Activated CD8-positive, alpha-beta memory T cell treated with anti-CD3 and anti-CD28 coated beads for 24 hours (primary cell): Measurements from ENCODE around the gene CACNA2D1.

Experiments used
- DNase-seq: peaks from one replicate; pipeline ENCODE4 v3.0.0-alpha.2; 2020

CACNA2D1 gene

GRCh38 chr7:82443547-82444219 is at the start of gene CACNA2D1:
Gene CACNA2D1, minus strand, starts transcription at chr7:82443777.
- peak; percentile 55 for DNase-seq

GRCh38 chr7:82481499-82482097 is 38.0 kb upstream of the CACNA2D1 start:
- no peak for DNase-seq

GRCh38 chr7:82477733-82478515 is 34.3 kb upstream of the CACNA2D1 start:
- DNase-seq: no peak

- DNase-seq: no peak
These were observed 29.4 kb upstream of the CACNA2D1 start for GRCh38 chr7:82472966-82473365.

GRCh38 chr7:82471351-82472020 is 27.9 kb upstream of the CACNA2D1 start:
- no peak for DNase-seq

DNA sequence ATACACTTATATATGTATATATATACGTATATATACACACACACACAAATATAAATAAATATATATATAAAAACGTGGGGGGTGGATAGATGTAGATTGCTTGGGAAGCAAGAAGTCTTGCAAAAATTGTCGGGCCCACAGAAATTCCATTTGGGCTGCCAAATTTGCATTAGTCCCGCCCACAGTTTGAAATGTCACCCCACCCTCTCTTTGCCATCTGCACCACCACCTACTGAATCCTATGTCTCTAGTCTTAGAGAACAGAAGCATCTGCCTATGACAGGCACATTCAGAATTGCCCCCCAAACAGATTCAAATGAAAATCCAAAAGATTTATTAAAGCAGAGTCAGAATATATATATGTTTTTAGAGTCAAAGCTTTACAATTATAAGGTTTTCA is 25.6 kb upstream of the CACNA2D1 start:
- no peak for DNase-seq

DNA sequence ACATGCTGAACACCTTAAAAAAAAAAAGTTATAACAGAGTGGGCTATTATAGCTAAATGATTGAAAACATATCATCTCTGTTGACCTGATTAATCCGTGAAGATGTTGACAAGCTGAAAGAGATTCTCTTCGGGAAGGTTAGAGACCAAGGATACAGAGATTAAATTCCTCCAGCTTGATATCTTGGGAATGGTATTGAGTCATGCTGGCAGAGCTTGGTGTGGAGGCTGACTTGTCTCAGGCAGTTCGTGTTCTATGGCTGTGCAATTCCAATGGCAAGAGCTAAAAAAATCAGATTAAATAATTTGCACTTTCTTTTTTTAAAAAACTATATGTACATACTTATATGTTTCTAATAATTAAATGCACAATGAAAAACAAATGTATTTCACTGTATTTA is 24.9 kb upstream of the CACNA2D1 start:
- DNase-seq: no peak

DNA sequence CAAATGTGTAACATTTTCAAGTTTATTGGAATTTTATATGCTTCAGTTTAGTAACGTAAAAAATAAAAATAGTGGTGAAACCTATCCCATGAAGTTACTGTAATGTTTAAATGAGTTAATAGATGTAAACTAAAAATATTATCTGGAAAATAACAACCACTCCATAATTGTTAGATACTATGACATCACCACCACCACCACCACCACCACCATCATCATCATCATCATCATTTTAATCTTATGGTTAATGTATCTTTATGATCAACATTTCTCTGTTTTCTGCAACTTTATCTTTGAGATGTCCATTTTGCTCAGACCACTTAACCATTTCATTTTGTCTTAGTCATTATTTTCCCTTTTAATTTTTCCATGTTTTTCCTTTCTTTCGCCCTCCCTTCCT is 23.4 kb upstream of the CACNA2D1 start:
- no peak for DNase-seq

DNA sequence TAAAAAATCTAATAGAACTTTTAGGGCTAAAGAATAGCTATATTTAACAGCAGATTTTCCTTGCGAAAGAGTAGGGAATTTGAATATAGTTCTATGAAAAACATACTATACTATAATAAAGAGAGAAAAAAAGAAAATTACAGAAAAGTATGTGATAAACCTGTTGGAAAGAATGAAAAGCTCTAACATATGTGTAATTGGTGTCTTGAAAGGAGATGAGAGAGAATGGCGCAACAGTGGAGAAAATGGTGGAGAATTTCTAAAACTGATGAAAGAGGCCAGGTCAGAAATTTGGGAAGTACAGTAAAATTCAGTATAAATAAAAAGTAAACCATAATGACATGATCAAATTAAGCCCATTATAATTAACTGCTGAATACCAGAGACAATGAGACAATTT is 20.8 kb upstream of the CACNA2D1 start:
- no peak for DNase-seq

DNA sequence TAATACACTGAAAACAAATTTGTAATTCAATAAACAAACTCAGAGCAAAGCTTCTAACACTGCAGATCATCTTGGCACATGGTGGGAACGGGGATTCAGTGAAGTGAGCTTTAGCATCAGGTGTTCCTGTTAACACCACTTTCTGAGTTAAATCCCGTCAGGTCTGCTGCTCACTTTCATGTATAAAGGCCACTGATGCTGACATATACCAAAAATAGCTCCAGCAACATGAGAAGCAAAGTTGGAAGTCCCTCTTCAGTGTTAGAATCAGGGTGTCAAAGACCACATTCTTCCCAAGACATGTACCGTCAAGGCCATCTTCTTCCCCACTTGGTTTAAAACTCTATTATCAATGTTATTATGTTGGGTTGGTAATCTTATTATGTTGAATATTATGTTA is 11.7 kb upstream of the CACNA2D1 start:
- no peak for DNase-seq

DNA sequence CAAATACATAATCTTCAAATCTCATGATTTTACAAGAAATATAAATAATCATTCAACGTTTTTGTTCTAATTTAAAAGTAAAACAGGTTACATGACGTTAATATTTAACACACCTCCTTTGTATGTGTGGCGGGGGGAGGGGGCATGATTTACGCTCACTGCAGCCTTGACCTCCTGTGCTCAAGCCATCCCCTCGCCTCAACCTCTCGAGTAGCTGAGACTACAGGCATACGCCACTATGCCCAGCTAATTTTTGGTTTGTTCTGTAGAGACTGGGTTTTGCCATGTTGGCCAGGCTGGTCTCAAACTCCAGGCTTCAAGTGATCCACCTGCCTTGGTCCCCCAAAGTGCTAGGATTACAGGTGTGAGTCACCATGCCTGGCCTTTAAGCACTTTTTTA is 7.2 kb upstream of the CACNA2D1 start:
- DNase-seq: no peak

GRCh38 chr7:82449910-82450309 is 6.3 kb upstream of the CACNA2D1 start:
- no peak for DNase-seq

- no peak for DNase-seq
These were observed 3.3 kb upstream of the CACNA2D1 start for GRCh38 chr7:82446897-82447296.

DNA sequence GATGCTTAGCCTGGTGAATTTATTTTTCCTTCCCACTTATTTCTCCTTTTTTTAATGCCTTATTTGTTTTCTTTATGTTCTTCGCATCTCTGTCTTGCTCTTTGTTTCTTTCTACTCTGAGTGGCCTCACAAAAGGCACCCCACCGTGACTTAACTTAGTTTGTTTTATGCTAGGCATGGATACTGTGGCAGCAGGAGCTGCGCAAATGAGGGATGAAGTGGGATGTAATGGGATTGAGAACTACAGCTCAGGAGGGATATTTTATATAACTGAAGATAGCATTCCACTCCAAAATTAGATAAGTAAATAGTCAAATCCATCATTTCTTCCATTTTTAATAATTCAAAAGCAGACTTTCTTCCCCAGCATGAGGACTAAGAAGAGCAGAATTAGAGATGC is 1.7 kb upstream of the CACNA2D1 start:
- no peak for DNase-seq

GRCh38 chr7:82444220-82444909 is 788 bp upstream of the CACNA2D1 start:
- no peak for DNase-seq

- no peak for DNase-seq
These were observed 486 bp downstream of the CACNA2D1 start for GRCh38 chr7:82443036-82443546.

GRCh38 chr7:82442492-82443035 is 1.0 kb downstream of the CACNA2D1 start:
- no peak for DNase-seq

DNA sequence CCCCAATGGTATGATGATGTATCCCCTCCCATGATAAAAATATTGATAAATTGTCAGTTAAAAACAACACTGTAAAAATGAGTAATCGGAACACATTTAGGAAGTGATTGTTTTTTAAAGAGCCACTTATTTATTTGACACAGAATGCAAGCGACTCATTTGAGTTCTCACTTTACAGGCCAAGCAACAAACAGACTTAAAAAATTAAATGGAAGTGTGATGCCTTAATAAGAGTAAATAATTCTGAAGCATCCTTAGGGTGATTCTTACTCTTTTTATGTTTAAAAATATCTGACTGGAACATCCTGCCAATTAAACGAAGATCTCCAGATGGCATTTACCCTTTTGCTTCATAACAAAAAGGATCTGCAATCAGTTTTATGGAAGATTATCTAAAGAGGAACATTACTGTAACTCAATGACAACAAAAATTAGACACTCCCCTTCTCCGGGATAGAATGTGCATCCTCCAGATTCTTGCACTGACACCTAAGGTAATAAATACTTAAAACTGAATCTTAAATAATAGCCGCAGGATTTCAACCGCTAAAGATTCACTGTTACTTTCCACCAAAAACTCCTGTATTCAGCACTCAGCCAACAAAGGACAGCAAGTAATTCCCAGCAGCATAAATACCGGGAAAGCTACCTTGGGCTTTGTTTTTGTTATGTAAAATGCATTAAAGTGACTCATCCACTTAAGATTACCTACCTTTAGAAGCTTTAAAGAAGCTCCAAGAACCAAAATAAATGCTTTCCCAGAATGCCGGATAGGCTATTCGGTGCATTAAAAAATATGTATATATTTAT is 1.7 kb downstream of the CACNA2D1 start:
- DNase-seq: no peak

- no peak for DNase-seq
These were observed 5.1 kb downstream of the CACNA2D1 start for GRCh38 chr7:82438521-82438920.

DNA sequence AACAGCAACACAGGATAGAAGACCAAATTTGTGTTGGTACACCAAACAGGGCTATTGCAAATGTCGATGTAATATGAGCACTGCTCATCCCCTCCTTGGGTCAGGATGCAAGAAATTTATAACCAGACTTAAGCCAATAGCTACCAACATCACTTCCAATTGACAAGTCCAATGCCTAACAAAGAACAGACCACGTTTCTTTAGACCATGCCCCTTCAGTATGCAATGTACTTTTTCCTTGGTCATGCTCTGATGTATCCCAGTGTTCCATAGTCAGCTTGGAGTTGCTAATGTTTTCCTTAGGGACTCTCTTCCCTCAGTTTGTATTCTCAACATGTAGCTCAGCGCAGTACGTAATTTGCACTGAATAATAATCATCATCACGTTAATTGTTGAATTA is 7.8 kb downstream of the CACNA2D1 start:
- DNase-seq: no peak

DNA sequence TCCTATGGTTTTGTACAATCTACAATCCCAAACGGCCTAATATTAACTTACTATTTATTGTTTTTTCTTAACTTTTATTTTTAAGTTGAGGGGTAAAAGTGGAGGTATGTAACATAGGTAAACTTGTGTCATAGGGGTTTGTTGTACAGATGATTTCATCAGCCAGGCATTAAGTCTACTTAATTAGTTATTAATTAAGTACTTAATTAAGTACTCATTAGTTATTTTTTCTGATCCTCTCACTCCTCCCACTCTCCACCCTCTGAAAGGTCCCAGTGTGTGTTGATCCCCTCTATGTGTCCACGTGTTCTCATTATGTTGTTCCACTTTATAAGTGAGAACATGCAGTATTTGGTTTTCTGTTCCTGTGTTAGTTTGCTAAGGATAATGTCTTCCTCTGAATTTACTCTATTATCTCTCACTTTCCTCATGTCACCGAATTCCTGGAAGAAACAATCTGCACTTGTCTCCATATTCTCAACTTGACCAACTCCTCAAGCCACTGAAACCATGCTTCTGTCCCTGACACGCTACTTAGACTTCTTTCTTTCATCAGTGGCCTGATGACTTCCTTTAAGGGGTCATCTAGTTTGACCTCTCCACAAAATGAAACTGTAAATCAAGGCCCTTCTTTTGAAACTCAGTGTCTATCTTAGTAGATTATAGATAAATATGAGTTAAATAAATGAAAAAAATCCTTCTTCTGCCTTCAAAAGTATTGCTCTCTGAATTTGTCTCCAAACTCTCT is 9.1 kb downstream of the CACNA2D1 start:
- DNase-seq: no peak
